ENCODE results near the gene RNASE7. TPM values are rescaled to one million over a fixed set of nuclear protein-coding genes. Genes with fewer than 3 reads are reported as not detected.
"Not testable (repeated sequence)": the region's sequence is repeated elsewhere in the genome, so short reads cannot be mapped to it uniquely, and the experiment has no call there.

RNASE7 gene
- polyA plus RNA-seq, 3 donors: 0.07 TPM; not detected in 2

GRCh38 chr14:21038441-21039422 is 3.4 kb upstream of the RNASE7 start:
- WGBS, 3 donors: 15 to 24% (median 24%) methylated on average over 10 of the region's 10 CpGs
- H3K27ac ChIP-seq (ENCODE audit: low read depth, low read length): no peak overlapping the region

- no peak overlapping the region for H3K27ac ChIP-seq (ENCODE audit: low read depth, low read length)
- 45 to 60% (median 52%) methylated on average over 8 of the region's 8 CpGs for WGBS, 3 donors
Measured at GRCh38 chr14:21039585-21040369, 2.4 kb upstream of the RNASE7 start.

DNA sequence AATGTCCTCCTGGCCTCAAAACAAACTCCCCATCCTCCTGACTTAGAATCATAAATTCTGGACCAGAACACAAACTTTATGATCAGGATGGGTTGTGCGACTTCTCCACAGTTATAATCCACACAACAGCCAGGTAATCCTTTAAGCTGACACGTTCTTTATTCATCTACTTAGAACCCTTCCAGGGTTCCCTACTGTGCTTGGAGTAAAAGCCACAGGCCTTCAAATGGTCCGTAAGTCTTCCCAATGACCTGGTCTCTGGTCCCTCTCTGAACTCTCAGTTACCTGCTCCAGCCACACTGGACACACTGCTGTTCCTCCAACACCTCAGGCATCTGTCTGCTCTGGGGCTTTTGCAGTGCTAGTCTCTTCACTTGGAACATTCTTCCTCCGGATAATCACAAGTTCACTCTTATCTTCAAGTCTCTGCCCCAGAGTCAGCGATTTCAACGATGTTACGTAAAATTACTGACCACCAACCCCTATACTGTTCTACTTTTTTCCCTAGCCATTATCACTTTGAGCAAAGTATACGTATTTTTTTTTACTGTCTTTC is 1.7 kb upstream of the RNASE7 start:
- H3K27ac ChIP-seq (ENCODE audit: low read depth, low read length): no peak overlapping the region
- WGBS, 3 donors: 68 to 75% (median 75%) methylated on average over 8 of the region's 8 CpGs

- WGBS, 3 donors: 76 to 83% (median 80%) methylated on average over 3 of the region's 3 CpGs
- H3K27ac ChIP-seq (ENCODE audit: low read depth, low read length): not testable (repeated sequence)
Measured at GRCh38 chr14:21040941-21041340, 1.2 kb upstream of the RNASE7 start.

DNA sequence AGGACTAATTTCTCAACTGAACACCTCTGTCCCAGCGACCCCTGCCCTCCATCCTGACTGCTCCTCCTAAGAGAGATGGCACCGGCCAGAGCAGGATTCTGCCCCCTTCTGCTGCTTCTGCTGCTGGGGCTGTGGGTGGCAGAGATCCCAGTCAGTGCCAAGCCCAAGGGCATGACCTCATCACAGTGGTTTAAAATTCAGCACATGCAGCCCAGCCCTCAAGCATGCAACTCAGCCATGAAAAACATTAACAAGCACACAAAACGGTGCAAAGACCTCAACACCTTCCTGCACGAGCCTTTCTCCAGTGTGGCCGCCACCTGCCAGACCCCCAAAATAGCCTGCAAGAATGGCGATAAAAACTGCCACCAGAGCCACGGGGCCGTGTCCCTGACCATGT is 756 bp downstream of the RNASE7 start:
- 43 to 56% (median 53%) methylated on average over 8 of the region's 8 CpGs for WGBS, 3 donors
- H3K27ac ChIP-seq (ENCODE audit: low read depth, low read length): no peak overlapping the region

GRCh38 chr14:21043387-21043973 is 1.3 kb downstream of the RNASE7 start:
- WGBS, 3 donors: 3 to 44% (median 43%) methylated on average over 2 of the region's 2 CpGs

GRCh38 chr14:21043974-21044618 is 1.9 kb downstream of the RNASE7 start:
- H3K27ac ChIP-seq (ENCODE audit: low read depth, low read length): no peak overlapping the region
- 26 to 37% (median 27%) methylated on average over 6 of the region's 6 CpGs for WGBS, 3 donors

More at GRCh38 chr14:21043387-21043973, 1.3 kb downstream of the RNASE7 start:
- H3K27ac ChIP-seq (ENCODE audit: low read depth, low read length): no peak overlapping the region

DNA sequence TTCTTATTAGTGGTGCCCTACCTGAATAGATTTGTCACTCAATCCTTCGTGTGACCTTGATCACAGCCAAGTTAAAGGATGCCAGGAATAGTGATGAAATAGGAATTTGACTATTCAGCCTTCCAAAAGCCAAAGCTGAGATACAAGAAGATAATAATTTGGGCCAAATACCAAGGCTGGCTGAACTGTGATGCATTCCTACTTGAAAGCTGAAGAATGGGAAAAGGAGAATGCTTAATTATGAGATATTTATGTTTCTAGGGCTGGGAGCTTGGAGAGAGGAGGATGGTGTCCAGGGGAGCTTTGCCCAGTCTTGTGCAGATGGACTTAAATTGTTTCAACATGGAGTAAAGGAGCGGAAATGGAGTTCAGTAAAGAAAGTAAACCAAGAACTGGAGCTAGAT is 5.2 kb downstream of the RNASE7 start:
- WGBS, 3 donors: 40 to 77% (median 68%) methylated on average over 2 of the region's 2 CpGs
- no peak overlapping the region for H3K27ac ChIP-seq (ENCODE audit: low read depth, low read length)

GRCh38 chr14:21048638-21049037 is 6.5 kb downstream of the RNASE7 start:
- H3K27ac ChIP-seq (ENCODE audit: low read depth, low read length): no peak overlapping the region
- 47 to 73% (median 66%) methylated on average over 2 of the region's 2 CpGs for WGBS, 3 donors

DNA sequence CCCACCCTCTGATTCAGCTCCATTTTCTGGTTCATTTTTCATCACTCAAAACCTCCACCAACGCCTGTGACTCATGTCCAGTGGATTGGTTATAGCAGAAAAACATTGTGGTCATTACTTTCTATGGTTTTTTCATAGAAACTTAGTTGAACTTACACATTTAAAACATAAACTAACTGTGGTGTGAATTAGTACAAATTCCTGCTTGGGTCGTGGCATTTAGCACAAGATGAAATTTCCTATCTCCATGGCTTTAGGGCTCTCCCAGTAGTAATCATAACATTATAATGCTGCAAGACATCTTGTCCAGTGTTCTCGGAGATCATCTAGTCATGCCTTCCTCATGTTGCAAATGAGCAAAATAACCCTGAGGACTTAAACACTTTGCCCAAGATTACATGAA is 7.1 kb downstream of the RNASE7 start:
- no peak overlapping the region for H3K27ac ChIP-seq (ENCODE audit: low read depth, low read length)
- WGBS, 3 donors: 79 to 87% (median 82%) methylated on average over 3 of the region's 3 CpGs

DNA sequence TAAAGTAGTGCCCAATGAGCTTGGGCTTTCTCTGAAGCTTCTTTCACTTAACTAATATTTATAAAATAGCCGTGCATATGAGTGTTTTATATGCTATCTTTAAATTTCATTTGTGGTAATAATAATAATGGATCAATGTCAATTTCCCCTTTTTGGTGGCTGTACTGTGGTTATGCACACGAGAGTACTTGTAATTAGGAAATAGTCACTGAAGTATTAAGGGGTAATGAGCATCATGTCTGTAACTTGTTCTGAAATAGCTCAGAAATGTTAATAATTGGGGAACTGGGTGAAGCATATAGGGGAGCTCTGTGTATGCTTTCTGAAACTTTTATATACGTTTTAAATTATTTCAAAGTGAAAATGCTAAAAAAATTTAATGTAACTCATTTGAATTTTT is 8.4 kb downstream of the RNASE7 start:
- H3K27ac ChIP-seq (ENCODE audit: low read depth, low read length): no peak overlapping the region
- 57 to 72% (median 58%) methylated on average over 3 of the region's 3 CpGs for WGBS, 3 donors

DNA sequence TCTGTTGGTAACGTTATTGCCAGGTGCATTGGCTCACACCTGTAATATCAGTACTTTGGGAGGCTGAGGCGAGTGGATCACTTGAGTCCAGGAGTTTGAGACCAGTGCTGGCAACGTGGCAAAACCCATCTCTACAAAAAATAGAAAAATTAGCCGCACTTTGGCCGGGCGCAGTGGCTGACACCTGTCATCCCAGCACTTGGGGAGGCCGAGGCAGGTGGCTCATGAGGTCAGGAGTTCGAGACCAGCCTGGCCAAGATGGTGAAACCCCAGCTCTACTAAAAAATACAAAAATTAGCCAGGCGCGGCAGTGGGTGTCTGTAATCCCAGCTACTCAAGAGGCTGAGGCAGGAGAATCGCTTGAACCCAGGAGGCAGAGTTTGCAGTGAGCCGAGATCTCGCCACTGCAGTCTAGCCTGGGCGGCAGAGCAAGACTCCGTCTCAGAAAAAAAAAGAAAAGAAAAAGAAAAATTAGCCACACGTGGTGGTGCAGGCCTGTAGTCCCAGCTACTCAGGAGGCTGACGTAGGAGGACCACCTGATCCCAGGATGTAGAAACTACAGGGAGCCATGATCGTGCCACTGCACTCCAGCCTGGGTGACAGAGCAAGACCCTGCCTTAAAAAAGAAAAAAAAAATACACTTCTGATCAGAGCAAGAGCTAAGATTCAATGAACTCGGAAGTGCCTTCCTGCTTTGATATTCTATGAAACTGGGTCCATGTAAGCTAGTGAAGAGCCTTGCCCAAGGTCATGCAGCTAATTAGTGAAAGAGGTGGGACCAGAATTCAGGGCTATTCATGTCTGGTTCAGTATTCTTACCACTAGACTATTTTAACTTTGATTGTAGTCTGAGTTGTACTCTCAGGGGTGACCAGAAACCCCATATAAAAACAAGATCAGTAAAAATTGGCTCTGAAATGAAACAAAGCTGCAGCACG is 11.3 kb downstream of the RNASE7 start:
- no peak overlapping the region for H3K27ac ChIP-seq (ENCODE audit: low read depth, low read length)
- WGBS, 3 donors: 86 to 93% (median 92%) methylated on average over 20 of the region's 20 CpGs

- 31 to 71% (median 71%) methylated on average over 3 of the region's 3 CpGs for WGBS, 3 donors
- H3K27ac ChIP-seq (ENCODE audit: low read depth, low read length): no peak overlapping the region
Measured at GRCh38 chr14:21054123-21054767, 12.1 kb downstream of the RNASE7 start.

DNA sequence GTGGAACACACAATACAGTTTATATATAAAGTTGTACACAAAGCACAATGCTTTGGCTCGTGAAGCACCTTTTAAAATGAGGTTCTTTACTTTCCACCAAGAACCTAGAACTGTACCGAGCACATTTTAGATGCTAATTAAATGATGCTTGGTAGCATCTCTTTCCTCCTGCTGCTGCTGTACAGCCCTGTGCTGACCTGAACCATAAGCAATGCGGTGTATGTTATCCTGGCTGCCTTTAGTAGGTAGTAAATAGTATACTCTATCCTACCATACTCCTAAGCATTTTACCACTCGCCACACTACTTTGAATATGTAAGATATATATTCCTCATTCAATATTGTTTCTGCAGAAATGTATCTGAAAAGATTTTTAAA is 12.6 kb downstream of the RNASE7 start:
- 63 to 78% (median 71%) methylated on average over 4 of the region's 4 CpGs for WGBS, 3 donors
- no peak overlapping the region for H3K27ac ChIP-seq (ENCODE audit: low read depth, low read length)

- 36 to 74% (median 62%) methylated on average over 5 of the region's 5 CpGs for WGBS, 3 donors
- no peak overlapping the region for H3K27ac ChIP-seq (ENCODE audit: low read depth, low read length)
Measured at GRCh38 chr14:21055432-21056117, 13.4 kb downstream of the RNASE7 start.

DNA sequence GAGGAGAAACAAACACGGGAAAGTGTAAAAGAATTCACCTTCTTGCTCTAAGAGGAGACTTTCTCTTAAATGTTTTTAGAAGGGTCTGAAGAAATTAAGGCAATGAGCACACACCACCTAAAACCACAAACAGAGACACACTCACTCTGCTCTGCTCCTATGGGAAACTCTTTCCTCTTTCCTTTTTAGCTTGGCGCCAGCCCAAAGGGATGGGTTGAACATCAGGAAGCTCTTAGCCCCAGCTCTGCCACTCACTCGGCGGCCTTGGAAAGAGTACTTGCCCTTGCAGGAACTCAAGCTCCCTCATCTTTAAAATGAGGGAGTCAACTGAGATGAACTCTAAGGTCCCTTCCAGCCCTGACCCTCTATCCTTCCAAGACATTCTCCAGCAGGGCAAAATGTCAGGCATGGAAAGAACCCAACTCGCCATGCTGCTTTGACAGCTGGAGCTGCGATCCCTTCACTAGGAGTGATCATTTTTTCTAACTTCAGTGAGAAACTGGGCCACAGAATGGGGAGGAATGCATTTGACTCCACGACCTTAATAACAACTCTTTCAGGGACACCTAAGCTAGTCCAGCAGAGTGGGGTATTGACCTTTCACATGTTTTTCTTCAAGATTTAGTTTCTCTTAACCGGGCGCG is 14.5 kb downstream of the RNASE7 start:
- 73 to 79% (median 77%) methylated on average over 10 of the region's 10 CpGs for WGBS, 3 donors
- H3K27ac ChIP-seq (ENCODE audit: low read depth, low read length): no peak overlapping the region

All from adipose tissue (tissue), 3 donors.